ENCODE measurements around the gene BBLN.

DNA sequence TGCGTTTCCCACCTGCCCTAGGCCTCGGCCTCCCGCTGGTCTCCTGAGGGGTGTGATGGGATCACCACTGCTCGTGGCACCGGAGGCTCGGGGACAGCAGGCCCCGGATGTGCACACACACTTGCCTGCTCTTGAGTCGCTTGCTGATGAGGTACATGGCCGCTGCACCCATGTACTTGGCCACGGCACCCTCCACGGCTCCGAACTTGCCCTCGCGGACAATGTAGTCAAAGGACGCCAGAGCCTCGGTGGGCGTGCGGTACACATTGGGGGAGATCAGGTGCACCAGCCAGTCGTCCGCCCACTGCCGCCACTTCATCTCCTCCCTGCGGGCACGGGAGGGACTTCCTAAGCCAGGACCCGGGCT, 37.3 kb upstream of the BBLN start:
- no peak for TF ChIP-seq POLR2AphosphoS5 (IDR thresholded peaks at IDR 0.05)
- TF ChIP-seq, protein P1, sequence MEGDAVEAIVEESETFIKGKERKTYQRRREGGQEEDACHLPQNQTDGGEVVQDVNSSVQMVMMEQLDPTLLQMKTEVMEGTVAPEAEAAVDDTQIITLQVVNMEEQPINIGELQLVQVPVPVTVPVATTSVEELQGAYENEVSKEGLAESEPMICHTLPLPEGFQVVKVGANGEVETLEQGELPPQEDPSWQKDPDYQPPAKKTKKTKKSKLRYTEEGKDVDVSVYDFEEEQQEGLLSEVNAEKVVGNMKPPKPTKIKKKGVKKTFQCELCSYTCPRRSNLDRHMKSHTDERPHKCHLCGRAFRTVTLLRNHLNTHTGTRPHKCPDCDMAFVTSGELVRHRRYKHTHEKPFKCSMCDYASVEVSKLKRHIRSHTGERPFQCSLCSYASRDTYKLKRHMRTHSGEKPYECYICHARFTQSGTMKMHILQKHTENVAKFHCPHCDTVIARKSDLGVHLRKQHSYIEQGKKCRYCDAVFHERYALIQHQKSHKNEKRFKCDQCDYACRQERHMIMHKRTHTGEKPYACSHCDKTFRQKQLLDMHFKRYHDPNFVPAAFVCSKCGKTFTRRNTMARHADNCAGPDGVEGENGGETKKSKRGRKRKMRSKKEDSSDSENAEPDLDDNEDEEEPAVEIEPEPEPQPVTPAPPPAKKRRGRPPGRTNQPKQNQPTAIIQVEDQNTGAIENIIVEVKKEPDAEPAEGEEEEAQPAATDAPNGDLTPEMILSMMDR (IDR thresholded peaks at IDR 0.05): no peak
- TF ChIP-seq POLR2A (IDR thresholded peaks at IDR 0.05): no peak
- TF ChIP-seq EP300 (IDR thresholded peaks at IDR 0.05): no peak

All from sigmoid colon (tissue), 4 donors.